GM12892 (cell line): ENCODE data around the gene CGNL1.

Experiments
- DNase-seq: peaks from one replicate; pipeline ENCODE4 v3.0.0; 2011; ENCODE audit not compliant: insufficient read length
- FAIRE-seq: peaks from 2 replicates; lab custom pipeline; 2011; peaks lifted over from hg19 to GRCh38; lab: Jason Lieb, UNC
- POLR2A ChIP-seq: IDR thresholded peaks from 2 replicates; pipeline ENCODE4 v1.6.1; 2011; ENCODE audit warnings: low read depth, low read length, control low read depth
- POLR2AphosphoS5 ChIP-seq: IDR thresholded peaks from 2 replicates; pipeline ENCODE4 v1.6.1; 2011; ENCODE audit warnings: low read depth, low read length, control low read depth
- TAF1 ChIP-seq: IDR thresholded peaks from 2 replicates; pipeline ENCODE4 v1.6.1; 2011; ENCODE audit warnings: low read depth, mild to moderate bottlenecking, control low read depth, low read length, borderline replicate concordance

Gene CGNL1

DNA sequence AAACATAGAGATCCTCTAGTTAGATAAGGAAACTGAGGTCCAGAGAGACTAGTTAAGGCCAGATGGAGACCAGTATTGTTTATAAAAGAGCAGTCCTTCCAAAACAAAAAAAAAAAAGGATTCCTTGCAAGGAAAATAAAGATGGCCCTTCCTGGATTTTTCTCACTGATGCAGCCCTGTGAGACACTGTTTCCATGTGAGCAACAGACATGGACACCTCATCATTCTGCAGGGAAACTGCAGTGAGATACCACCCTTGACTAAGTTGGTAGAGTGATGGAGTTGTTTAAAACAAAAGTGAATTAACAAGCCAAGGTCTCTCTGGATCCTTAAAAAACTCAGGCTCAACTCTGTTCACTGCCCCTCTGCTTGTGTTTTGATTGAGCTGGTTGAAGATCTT is 149.8 kb downstream of the CGNL1 start:
- DNase-seq: no peak
- TF ChIP-seq POLR2AphosphoS5 (no peak), TAF1 (no peak), POLR2A (no peak)
- no peak for FAIRE-seq

- TF ChIP-seq POLR2AphosphoS5 (no peak), POLR2A (no peak), TAF1 (no peak)
- FAIRE-seq: no peak
These were observed 150.3 kb downstream of the CGNL1 start for GRCh38 chr15:57526615-57527014.

DNA sequence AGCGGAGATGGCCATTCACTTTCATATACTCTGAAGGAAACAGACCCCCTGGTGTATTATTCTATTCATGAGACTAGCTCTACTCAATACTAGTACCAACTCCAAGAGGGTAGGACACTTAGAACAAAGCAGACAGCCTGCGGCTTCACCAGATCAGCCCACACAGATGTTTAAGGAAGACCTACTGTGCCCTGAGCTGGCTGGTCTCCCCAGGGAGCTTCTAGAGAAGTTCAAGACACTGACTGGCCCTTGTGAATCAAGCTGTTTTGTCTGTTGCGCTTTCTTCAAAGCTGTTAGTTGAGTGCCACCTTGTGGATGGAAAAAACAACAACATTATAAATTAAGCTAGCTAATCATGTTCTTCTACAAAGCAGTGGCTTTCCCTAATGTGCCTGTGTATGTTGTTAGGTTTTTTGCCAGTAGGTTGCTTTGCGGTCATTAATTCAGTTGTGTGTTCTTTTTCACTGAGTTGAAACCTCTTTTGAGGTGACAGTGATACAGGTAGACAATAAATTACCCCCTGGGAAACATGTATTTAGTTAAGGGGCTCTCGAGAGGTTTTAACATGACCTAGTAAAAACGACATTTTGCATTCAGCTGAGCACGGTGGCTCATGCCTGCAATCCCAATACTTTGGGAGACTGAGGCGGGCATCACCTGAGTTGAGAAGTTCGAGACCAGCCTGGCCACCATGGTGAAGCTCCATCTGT is 151.2 kb downstream of the CGNL1 start:
- DNase-seq: peak; percentile 25
- TF ChIP-seq POLR2A: no peak
- no peak for TF ChIP-seq TAF1
- FAIRE-seq: peak; percentile 94

More at GRCh38 chr15:57526615-57527014, 150.3 kb downstream of the CGNL1 start:
- DNase-seq: no peak

DNA sequence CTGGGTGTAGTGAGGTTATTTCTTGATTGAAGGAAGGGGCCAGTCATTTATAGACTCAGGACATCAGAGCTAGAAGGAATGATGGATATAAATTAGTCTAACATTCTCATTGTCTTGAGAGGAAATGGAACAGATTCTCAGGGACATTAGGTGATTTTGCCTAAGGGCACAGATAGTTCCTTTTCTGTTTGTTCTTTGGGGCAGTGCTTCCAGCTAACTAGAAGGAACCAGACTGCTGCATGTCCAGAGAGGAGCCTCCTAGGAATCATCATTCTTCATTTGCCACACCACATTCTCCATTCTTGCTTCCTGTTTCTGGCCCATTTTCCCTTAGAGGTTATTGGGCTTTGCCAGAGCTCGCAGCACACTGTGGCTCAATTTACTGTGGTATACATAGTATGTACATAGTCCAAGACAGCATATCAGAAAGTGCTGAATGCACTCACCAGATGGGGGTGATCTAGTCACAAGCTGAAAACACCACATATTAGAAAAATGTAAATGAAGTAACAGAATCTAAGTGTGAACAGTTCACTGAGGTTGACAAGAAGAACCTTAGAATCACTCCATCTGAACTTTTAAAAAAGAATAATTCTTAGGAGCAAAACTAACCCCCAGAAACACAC is 152.7 kb downstream of the CGNL1 start:
- no peak for TF ChIP-seq TAF1
- TF ChIP-seq POLR2AphosphoS5: no peak
- no peak for TF ChIP-seq POLR2A
- DNase-seq: no peak
- no peak for FAIRE-seq

DNA sequence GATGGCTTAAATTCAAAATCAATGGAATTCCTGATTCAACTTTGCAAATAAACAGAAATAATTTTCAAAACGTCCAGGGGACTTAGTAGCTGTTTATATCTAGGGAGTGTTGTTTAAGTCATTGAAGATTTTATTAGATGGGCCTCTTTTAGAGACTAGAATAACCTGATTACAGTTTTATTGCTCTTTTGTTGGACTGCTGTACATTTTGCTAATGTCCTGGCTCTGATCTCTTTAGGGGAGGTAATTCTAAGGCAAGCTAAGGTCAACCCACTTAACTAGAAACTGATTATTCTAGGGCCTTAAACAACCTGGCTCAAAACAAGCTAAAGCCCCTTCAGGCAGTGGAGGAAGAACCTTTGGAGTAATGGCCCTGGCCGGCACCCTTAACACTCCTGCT is 153.4 kb downstream of the CGNL1 start:
- TF ChIP-seq POLR2A: no peak
- TF ChIP-seq POLR2AphosphoS5: no peak
- TF ChIP-seq TAF1: no peak
- no peak for DNase-seq
- FAIRE-seq: no peak

GRCh38 chr15:57532731-57533447 is 156.6 kb downstream of the CGNL1 start:
- DNase-seq (no peak), FAIRE-seq (no peak)
- no peak for TF ChIP-seq POLR2A
- no peak for TF ChIP-seq TAF1
- TF ChIP-seq POLR2AphosphoS5: no peak

GRCh38 chr15:57533448-57533799 is 157.1 kb downstream of the CGNL1 start:
- no peak for DNase-seq
- TF ChIP-seq TAF1 (no peak), POLR2AphosphoS5 (no peak), POLR2A (no peak)
- FAIRE-seq: no peak

DNA sequence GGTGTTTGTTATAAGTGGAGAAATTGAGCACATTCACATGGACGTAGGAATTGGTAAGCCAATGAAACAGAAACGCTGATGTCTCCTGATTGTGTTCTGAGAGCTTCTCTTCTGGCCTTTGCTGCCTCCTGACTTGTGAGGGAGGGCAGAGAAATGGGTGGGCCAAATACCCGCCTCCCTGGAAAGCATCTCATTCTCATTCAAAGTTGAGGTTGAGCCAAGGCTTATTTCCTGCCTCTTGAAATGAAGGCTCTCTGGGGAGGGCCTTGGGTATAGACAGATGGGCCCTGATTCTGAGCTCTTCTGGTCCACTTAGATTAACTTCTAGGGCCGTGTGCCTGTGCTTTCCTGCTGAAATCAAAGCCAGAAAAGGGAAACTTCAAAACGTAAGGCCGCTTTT is 158.0 kb downstream of the CGNL1 start:
- no peak for FAIRE-seq

DNA sequence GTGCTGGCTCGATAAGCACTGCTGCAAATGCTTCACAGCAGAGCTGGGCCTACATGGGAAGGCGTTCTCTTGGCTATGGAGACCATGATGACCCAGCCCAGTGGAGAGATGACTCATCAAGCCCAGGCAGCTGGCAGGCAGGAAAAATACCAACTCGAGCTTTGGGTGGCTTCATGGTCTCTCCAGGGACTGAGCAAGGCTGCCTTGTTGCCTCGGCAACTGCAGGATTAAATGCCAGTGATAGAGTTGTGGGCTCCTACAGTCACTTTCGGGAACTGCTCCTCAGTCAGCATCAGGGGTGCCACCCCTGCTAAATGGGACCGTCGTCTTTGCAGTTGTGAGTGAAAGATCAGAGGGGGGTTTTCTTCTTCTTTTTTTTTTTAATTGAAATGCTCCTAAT is 160.8 kb downstream of the CGNL1 start:
- FAIRE-seq (no peak), DNase-seq (no peak)
- no peak for TF ChIP-seq TAF1
- no peak for TF ChIP-seq POLR2A
- no peak for TF ChIP-seq POLR2AphosphoS5

More for the DNA sequence above, 158.0 kb downstream of the CGNL1 start:
- TF ChIP-seq TAF1 (no peak), POLR2A (no peak), POLR2AphosphoS5 (no peak)
- DNase-seq: no peak

GRCh38 chr15:57537488-57538264 is 161.4 kb downstream of the CGNL1 start:
- TF ChIP-seq POLR2A (no peak), POLR2AphosphoS5 (no peak)
- FAIRE-seq (no peak), DNase-seq (no peak)

DNA sequence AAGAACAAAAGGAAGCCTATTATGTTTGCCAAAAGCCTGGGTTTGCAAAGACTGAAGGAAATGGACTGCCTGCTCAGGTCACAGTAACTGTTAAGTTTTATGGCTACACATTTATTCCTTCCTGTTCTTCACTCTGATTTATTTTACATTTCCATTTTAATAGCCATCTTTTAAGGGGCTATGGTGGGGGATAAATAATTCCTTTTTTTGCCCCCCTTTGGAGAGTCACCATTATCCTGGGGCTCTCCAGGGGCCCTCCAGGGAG is 161.9 kb downstream of the CGNL1 start:
- TF ChIP-seq POLR2A: no peak
- TF ChIP-seq TAF1: no peak
- TF ChIP-seq POLR2AphosphoS5: no peak
- DNase-seq (no peak), FAIRE-seq (no peak)

DNA sequence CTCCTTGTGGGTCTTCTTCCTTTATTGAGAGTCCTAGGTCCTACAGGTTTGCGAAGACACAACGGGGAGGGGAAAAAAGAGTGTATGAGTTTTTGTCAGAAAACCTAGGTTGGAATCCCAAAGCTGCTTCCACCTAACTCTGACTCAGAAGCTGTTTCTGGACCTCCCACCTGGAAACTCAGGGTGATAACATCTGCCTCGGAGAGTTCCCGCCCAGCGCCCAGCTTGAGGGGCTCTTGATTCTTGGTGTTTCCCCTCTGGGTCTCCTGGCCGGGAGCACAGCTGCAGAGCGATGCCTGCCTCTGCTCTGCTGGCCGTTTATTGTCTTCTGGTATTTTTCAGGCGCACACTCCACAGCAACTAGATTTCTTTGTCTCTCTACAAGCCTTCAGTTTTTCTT is 162.5 kb downstream of the CGNL1 start:
- FAIRE-seq: no peak
- no peak for DNase-seq
- no peak for TF ChIP-seq POLR2AphosphoS5
- TF ChIP-seq POLR2A: no peak
- no peak for TF ChIP-seq TAF1
